Activated CD4-positive, alpha-beta T cell treated with anti-CD3 and anti-CD28 coated beads for 24 hours (primary cell): Measurements from ENCODE around the gene PLCH1.

Experiments used
- DNase-seq, 2 donors: peaks; one replicate each; pipeline ENCODE4 v3.0.0-alpha.2; 2020; ENCODE audit warnings: low read depth in 2 of 2

The PLCH1 gene

DNA sequence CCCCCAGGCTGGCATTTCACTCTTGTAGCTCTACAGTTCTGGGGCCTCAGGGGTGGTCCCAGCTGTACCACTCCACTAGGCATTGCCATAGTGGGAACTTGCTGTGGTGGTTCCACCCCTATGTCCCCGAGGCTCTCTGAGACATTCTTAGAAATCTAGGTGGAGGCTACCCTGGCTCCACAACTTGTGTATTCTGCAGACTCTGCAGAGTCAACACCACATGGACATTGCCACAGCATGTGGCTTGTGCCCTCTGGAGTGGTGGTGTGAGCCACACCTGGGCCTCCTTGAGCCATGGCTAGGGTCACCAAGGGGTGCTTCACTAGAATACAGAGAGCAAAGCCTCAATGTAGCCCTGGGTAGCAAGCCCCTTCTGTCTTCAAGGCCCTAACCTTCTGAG is 397.0 kb downstream of the PLCH1 start:
- no peak for DNase-seq

- no peak for DNase-seq
These were observed 402.5 kb downstream of the PLCH1 start for GRCh38 chr3:155342344-155342743.

DNA sequence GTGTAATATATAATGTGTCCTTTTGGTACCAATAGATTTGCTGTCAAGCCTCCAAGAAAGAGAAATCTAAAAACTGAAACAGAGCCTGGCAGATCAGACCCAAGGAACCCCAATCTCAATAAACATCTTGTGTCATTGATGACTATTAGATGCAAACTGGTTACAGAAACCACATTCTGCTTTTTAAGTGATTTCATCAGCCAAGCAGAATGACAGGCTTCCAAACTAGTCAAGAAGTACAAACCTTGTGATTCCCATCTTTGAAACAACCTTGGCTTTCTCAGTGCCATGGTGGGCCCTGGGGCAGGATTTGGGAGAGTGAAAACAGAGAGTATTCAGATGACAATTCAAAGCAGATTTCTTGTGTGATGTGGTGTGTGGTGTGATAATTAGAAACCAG is 405.8 kb downstream of the PLCH1 start:
- no peak for DNase-seq

DNA sequence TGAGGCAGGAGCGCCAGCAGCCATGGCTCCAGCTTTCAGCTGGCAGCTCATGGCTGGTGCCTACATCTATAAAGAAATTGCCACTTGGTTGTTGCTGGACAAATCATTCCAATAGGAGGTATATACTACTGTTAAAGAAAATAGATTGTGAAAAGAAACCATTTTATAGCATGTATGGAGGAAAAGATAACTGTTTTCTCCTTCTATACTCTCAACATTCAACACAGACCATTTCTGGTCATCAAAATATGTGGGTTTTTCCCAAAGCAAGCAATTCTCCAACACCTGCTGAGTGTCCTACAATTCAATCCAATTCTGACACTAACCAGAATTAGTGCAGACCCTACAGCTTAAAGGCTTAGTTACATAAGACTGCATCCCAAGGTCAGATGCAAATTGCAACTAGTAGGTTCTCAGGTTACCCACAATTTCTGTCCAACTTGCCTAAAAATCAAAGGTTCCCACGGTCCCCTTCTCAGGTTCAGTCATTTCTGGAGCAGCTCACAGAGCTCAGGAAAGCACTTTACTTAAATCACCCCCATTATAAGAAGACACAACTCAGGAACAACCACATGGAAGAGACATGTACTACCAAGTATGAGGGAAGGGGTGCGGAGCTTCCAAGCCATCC is 409.0 kb downstream of the PLCH1 start:
- DNase-seq: no peak

DNA sequence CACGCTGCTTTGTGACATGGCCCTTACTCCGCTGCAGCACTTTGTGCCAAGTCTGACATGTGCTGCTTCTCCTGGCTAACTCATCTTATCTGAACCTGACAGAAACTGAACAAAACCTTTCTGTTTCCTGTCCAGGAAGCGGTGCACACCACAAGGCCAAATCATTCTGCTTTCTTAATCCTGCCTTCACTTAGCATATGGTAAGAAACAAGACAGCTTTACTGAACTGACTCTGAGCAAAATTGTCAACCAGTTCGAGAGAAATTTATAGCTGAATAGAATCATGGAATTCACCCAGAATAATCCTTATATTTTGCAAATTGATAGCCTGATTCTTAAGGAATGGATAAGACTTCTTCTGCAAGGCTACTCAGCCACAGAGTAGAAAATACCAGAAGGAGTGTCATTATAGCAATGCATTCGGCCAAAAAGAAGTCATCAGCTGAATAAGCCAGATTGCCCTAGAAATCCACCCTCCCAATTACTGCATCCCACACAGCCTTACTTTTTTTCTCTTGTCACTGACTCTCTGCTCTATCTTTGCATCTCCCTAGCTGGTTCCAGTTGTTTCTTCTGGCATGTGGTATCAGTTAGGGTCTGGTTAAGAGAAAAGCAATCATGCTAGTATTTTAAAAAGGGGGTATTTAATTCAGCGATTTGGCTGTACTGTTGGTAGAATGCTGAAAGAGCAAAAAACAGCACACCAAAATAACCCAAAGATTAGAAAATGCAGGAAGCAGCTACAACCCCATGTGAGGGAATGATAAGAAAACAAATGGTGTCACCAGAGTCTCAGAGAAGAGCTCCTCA is 409.8 kb downstream of the PLCH1 start:
- DNase-seq: no peak

DNA sequence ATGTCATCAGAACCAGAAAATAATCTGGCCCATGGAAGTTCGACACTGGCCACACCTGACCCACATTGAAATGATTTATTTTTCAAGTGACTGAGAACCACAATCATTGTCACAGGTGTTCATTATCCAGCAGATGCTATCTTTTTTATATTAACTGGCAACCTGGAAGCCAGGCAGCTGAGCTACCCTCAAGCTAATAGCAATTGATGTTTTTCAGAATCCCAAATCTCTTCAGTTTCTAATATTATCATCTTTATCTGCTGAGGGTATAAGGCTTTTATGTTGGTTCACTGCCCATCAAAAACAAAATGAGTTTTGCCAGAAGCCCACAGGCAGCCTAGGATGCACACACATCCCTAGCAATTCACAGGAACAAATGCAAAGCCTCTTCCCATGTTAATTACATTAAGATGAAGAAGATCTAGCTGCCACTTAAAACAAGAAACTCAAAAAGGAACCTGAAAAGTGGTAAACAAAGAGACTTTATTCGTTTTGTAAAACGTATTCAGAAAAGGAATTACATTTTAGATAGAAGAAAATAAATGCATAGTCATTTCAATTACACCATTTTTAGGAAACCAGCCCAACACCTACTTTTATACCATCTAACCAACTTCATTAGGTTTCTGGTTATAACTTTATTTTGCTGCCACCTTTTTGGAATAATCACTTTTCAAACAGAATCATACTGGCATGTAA is 410.5 kb downstream of the PLCH1 start:
- DNase-seq: no peak

DNA sequence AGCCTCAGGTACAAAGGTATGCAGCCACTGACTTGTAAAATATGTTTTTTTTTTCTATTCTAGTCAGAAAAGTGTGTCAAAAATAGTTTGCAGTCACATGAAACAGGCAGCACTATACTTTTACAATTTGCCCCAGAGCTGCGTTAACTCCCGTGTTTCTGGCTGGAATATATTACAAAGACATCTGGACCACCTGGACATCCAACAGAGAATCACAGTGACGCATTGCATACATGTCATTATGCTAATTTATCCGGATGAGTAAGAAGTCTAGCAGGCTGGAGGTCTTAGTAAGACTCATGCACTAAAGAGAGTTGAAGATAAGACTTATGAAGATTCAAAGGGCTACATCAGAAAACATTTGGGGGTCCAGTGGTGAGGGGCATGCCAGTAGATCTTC is 412.2 kb downstream of the PLCH1 start:
- DNase-seq: no peak

- no peak for DNase-seq
These were observed 413.8 kb downstream of the PLCH1 start for GRCh38 chr3:155331078-155331477.

DNA sequence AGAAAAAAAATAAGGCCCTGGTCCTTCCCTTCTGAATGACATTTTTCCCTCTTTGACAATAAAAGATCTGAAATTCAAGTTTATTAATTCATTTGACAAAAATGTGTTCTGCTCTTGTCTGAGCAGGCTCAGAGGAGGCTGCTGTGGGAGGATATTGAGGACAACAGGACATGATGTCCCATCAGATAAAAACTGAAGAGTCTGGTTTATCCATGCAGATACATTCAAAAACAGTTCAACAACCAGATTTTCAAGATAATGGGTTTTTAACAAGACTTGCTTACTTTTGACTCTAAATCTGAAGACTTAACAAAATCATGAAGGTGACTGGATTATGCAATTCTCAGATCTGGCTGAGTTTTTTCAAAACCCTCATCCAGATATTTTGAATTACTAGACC is 414.5 kb downstream of the PLCH1 start:
- no peak for DNase-seq

DNA sequence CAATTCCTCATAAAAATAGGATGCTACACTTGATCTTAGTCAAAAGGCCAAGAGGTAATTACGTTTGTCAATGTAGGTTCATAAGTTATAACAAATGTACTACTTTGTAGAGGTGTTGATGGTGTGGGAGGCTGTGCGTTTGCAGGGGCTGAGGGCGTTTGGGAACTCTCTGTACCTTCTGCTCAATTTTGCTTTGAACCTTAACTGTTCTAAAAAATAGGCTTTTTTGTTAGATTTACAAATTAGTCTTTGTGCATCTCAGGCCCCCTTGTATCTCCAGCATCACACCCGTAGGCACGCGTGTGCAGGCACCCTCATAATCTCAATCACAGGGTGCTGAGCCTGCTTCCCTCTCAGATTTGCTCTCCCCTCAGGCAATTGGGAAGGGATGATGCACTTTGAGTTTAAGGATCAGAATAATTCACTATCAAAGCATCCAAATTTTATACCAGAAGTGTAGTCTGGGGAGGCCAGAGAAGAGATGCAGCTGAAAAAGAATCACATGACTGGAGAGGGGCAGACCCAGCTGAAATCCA is 415.3 kb downstream of the PLCH1 start:
- no peak for DNase-seq

DNA sequence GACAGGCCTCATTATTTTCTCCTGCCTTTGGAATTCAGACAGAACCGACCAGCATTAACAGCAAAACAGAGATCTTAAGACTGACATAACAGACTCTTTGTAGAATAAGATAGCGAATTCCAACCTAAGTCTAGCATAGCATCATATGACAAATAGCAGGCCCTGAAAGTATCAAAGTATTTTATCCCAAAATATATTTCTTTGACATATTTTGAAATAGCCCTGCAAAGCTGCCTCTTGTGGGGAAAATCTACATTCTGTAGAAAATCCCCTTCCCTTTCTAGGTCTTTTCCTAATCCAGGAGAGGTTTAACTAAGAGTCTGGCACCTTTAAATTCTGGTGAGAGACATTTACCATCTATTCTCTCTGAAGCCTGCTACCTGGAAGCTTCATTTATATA is 417.0 kb downstream of the PLCH1 start:
- DNase-seq: no peak

DNA sequence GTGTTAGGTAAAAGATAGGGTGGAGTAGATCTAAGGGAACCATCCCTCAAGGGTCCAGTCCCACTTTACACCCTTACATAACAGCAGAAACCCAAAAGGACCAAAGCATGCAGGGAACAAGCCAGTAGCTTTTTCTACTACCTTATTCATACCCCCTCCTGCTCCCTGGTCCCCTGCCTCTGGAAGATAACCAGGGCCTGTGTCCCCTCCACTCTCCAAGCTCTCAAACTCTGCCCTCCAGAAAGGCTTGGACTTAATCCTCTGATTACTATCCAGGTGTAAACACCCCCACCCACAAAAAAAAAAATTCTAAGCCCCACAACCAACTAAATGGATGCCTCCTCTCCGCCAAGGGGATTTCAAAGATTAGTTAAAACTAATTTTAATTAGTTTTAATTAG is 417.4 kb downstream of the PLCH1 start:
- DNase-seq: no peak

- DNase-seq: no peak
These were observed 418.0 kb downstream of the PLCH1 start for GRCh38 chr3:155326901-155327300.

DNA sequence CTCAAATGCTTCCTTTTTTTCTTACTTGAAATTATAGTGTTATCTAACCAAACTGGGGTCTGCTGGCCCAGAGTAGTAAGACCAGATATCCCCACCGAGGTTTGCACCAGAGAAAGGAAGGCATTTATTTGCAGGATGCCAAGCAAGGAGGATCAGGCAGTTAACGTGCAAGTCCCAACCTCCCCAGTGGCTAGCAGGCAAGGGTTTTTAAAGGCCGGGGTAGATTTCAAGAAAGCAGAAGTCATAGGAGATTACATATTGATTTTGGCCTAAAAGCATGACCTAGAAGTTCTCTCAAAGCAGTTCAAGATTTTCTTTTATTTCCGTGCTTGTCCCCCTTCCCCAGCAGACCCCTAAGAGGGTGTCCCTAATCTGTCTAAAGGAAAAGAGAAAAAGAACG is 418.6 kb downstream of the PLCH1 start:
- DNase-seq: no peak
